SK-N-SH (cell line): ENCODE data around the gene AHDC1. TPM values are rescaled to one million over a fixed set of nuclear protein-coding genes. Genes with fewer than 3 reads are reported as not detected.

Experiments
- CTCF ChIA-PET: fragments of 300-600, 350-600 bp; formaldehyde crosslinking; extraction: SDS; loops from one replicate; lab custom pipeline; 2021; lab: Yijun Ruan, JAX
- POLR2A ChIA-PET: fragments of 350-600 bp; sonication (Branson Sonifier 250); formaldehyde crosslinking; extraction: SDS; loops from one replicate; lab custom pipeline; 2020; ENCODE audit warnings: antibody characterized with exemption, inconsistent platforms; lab: Yijun Ruan, JAX
- DNase-seq: peaks from one replicate; pipeline ENCODE4 v3.0.0; 2012
- H2AFZ ChIP-seq: fragments of 200-600 bp; sonication (generic); 2 replicates; pipeline ENCODE4 v1.8.1; 2016; ENCODE audit warnings: antibody characterized with exemption, mild to moderate bottlenecking, low read depth
- H3F3A ChIP-seq: fragments of 200-600 bp; sonication (generic); replicated peaks from 2 replicates; pipeline ENCODE3; 2016; ENCODE audit warnings: antibody characterized with exemption, mild to moderate bottlenecking; ENCODE audit not compliant: insufficient read depth
- H3K27ac ChIP-seq, 2 experiments: fragments of 200-500 bp in 1 of 2; fragments of 200-600 bp in 1 of 2; sonication (Bioruptor generic) in 1 of 2; sonication (generic), shearing (Covaris generic) in 1 of 2; 2 replicates each; pipeline versions ENCODE4 v1.5.1 to v1.6.1; 2014 to 2016; ENCODE audit warnings: low read depth in 2 of 2, inconsistent platforms in 1 of 2, low read length in 1 of 2, mild to moderate bottlenecking in 1 of 2, mixed read lengths in 1 of 2
- H3K27me3 ChIP-seq: fragments of 200-600 bp; sonication (generic), shearing (Covaris generic); 2 replicates; pipeline ENCODE4 v1.6.1; 2016; ENCODE audit warnings: mixed run types; ENCODE audit not compliant: insufficient read depth
- H3K36me3 ChIP-seq, 2 experiments: fragments of 200-500 bp in 1 of 2; fragments of 200-600 bp in 1 of 2; sonication (Bioruptor generic) in 1 of 2; sonication (generic) in 1 of 2; replicated peaks in 1 of 2; 2 replicates each; pipeline versions ENCODE3 to v1.5.1; 2014 to 2016; ENCODE audit warnings: low read length in 1 of 2, mild to moderate bottlenecking in 1 of 2; ENCODE audit not compliant: insufficient read depth in 2 of 2, control insufficient read depth in 1 of 2
- H3K4me1 ChIP-seq, 2 experiments: fragments of 200-500 bp in 1 of 2; fragments of 200-600 bp in 1 of 2; sonication (Bioruptor generic) in 1 of 2; sonication (generic), shearing (Covaris generic) in 1 of 2; 2 replicates each; pipeline versions ENCODE4 v1.5.1 to v1.6.1; 2014 to 2016; ENCODE audit warnings: low read depth in 1 of 2, low read length in 1 of 2, mixed run types in 1 of 2; ENCODE audit not compliant: insufficient read depth in 2 of 2, control insufficient read depth in 1 of 2
- H3K4me2 ChIP-seq: fragments of 200-600 bp; sonication (generic), shearing (Covaris generic); 2 replicates; pipeline ENCODE4 v1.6.1; 2017; ENCODE audit warnings: mixed run types
- H3K4me3 ChIP-seq, 2 experiments: fragments of 200-500 bp in 1 of 2; fragments of 200-600 bp in 1 of 2; sonication (Bioruptor generic) in 1 of 2; sonication (generic), shearing (Covaris generic) in 1 of 2; 2 replicates each; pipeline versions ENCODE4 v1.5.1 to v1.8.1; 2014 to 2016; ENCODE audit warnings: low read depth in 2 of 2, inconsistent platforms in 1 of 2, low read length in 1 of 2, mild to moderate bottlenecking in 1 of 2, mixed read lengths in 1 of 2, moderate library complexity in 1 of 2
- H3K79me2 ChIP-seq: fragments of 200-600 bp; sonication (generic); 2 replicates; pipeline ENCODE4 v1.8.1; 2017; ENCODE audit warnings: mild to moderate bottlenecking; ENCODE audit not compliant: insufficient read depth
- H3K9ac ChIP-seq: fragments of 200-600 bp; sonication (generic); 2 replicates; pipeline ENCODE4 v1.6.1; 2017; ENCODE audit warnings: mixed run types
- H3K9me2 ChIP-seq: fragments of 200-600 bp; sonication (generic); 2 replicates; pipeline ENCODE4 v1.6.1; 2017; ENCODE audit warnings: mixed run types
- H3K9me3 ChIP-seq: fragments of 200-600 bp; sonication (generic); 2 replicates; pipeline ENCODE4 v1.6.1; 2017; ENCODE audit warnings: mixed run types, mild to moderate bottlenecking, moderate library complexity
- H4K20me1 ChIP-seq: fragments of 200-600 bp; sonication (generic); 2 replicates; pipeline ENCODE4 v1.6.1; 2017; ENCODE audit warnings: mild to moderate bottlenecking, mixed run types; ENCODE audit not compliant: insufficient read depth
- EZH2phosphoT487 ChIP-seq: fragments of 200-600 bp; sonication (generic); IDR thresholded peaks from 2 replicates; pipeline ENCODE4 v1.6.1; 2017; ENCODE audit warnings: low read depth, mixed run types, mild to moderate bottlenecking, antibody characterized with exemption, moderate library complexity, borderline replicate concordance
- FOSL2 ChIP-seq: IDR thresholded peaks from 2 replicates; pipeline ENCODE4 v1.4.0; 2012; ENCODE audit warnings: low read depth, mild to moderate bottlenecking, moderate library complexity, borderline replicate concordance
- FOXJ3 ChIP-seq: sonication (generic); formaldehyde crosslinking; IDR thresholded peaks from 2 replicates; pipeline ENCODE4 v1.5.1; 2020; ENCODE audit warnings: mild to moderate bottlenecking, missing genetic modification reagents
- IRF3 ChIP-seq: fragments of 150-350 bp; IDR thresholded peaks from 2 replicates; pipeline ENCODE4 v1.6.1; 2016; ENCODE audit warnings: mild to moderate bottlenecking, low read depth, low read length
- MEF2A ChIP-seq: IDR thresholded peaks from 2 replicates; pipeline ENCODE4 v1.4.0; 2012; ENCODE audit warnings: low read depth, borderline replicate concordance
- MXI1 ChIP-seq: IDR thresholded peaks from 2 replicates; pipeline ENCODE4 v1.6.1; 2012; ENCODE audit warnings: mild to moderate bottlenecking, low read depth, low read length, improper control_type of control experiment
- NRF1 ChIP-seq: IDR thresholded peaks from 2 replicates; pipeline ENCODE4 v1.6.1; 2012; ENCODE audit warnings: low read depth, mild to moderate bottlenecking, low read length
- REST ChIP-seq: IDR thresholded peaks from 2 replicates; pipeline ENCODE4 v1.6.1; 2012; ENCODE audit warnings: mild to moderate bottlenecking, low read depth, low read length, moderate library complexity
- RFX5 ChIP-seq: IDR thresholded peaks from 2 replicates; pipeline ENCODE4 v1.6.1; 2012; ENCODE audit warnings: mild to moderate bottlenecking, improper control_type of control experiment, low read length
- SIN3A ChIP-seq: IDR thresholded peaks from 2 replicates; pipeline ENCODE4 v1.6.1; 2012; ENCODE audit warnings: low read depth, mild to moderate bottlenecking, low read length, moderate library complexity, borderline replicate concordance
- USF2 ChIP-seq: fragments of 150-350 bp; IDR thresholded peaks from 2 replicates; pipeline ENCODE4 v1.6.1; 2017; ENCODE audit warnings: antibody characterized with exemption, low read length, low read depth, borderline replicate concordance
- WGBS: methylation state at CpG from one replicate; pipeline ENCODE4 v1.1.6; 2017; ENCODE audit warnings: low lambda C conversion rate; 5-methylcytosine and 5-hydroxymethylcytosine counted together
- polyA plus RNA-seq, 3 experiments: library from polyadenylated mRNA; depleted of rRNA; stranded (reverse); fragments of >200 nt; gene quantifications; 2 replicates each; pipeline ENCODE4 v1.2.3, GENCODE V29; 2012
- TF ChIP-seq, protein P1 (sequence below): IDR thresholded peaks from 2 replicates; pipeline ENCODE4 v1.4.0; 2012; ENCODE audit warnings: low read depth, borderline replicate concordance
- TF ChIP-seq, protein P2 (sequence below): IDR thresholded peaks from 2 replicates; pipeline ENCODE4; 2012

The AHDC1 gene
- polyA plus RNA-seq, 1 of the 3 experiments (the other 2 are of a cell fraction), result 8.5 TPM

- TF ChIP-seq IRF3 (no peak), MXI1 (no peak), FOSL2 (no peak)
These were observed 22.1 kb downstream of the AHDC1 start (continued) for GRCh38 chr1:27581823-27582243.

GRCh38 chr1:27577504-27578188, 26.3 kb downstream of the AHDC1 start:
- Histone ChIP-seq H3K4me2 (no peak overlapping the region), H2AFZ (no peak overlapping the region), H3K36me3 (no peaks in the 10 kb centered on the region), H3K79me2 (peaks cover 71% of the 10 kb centered on the region; the same call in 1 of the 2 replicates), H3K27me3 (no peaks in the 10 kb centered on the region), H3K9me3 (no peaks in the 10 kb centered on the region), H3K4me3 (no peak overlapping the region), H3K27ac (peak overlapping the region in 1 of 2 experiments; percentile 25; a peak in 2 of 4 replicates), H3K9ac (no peak overlapping the region), H3K4me1 (peaks cover 35 to 39% of the 10 kb centered on the region in 2 experiments; a peak in 2 of 4 replicates), H3K9me2 (no peaks in the 10 kb centered on the region), H3F3A (peaks cover 6% of the 10 kb centered on the region), H4K20me1 (peaks cover 57% of the 10 kb centered on the region)
- POLR2A ChIA-PET, result no interaction called here
- CTCF ChIA-PET, result interaction anchor here (1.4 to 11.9 kb wide), 5 partner anchors 9 to 182 kb away, joined by 4 to 131 read pairs (median 6); no protein-coding TSS in a partner anchor
- no peak for TF ChIP-seq USF2
- TF ChIP-seq, protein P1, sequence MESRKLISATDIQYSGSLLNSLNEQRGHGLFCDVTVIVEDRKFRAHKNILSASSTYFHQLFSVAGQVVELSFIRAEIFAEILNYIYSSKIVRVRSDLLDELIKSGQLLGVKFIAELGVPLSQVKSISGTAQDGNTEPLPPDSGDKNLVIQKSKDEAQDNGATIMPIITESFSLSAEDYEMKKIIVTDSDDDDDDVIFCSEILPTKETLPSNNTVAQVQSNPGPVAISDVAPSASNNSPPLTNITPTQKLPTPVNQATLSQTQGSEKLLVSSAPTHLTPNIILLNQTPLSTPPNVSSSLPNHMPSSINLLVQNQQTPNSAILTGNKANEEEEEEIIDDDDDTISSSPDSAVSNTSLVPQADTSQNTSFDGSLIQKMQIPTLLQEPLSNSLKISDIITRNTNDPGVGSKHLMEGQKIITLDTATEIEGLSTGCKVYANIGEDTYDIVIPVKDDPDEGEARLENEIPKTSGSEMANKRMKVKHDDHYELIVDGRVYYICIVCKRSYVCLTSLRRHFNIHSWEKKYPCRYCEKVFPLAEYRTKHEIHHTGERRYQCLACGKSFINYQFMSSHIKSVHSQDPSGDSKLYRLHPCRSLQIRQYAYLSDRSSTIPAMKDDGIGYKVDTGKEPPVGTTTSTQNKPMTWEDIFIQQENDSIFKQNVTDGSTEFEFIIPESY, result no peak
- TF ChIP-seq EZH2phosphoT487, result no peak
- TF ChIP-seq SIN3A, result no peak
- no peak for TF ChIP-seq RFX5
- TF ChIP-seq REST, result no peak
- TF ChIP-seq, protein P2, sequence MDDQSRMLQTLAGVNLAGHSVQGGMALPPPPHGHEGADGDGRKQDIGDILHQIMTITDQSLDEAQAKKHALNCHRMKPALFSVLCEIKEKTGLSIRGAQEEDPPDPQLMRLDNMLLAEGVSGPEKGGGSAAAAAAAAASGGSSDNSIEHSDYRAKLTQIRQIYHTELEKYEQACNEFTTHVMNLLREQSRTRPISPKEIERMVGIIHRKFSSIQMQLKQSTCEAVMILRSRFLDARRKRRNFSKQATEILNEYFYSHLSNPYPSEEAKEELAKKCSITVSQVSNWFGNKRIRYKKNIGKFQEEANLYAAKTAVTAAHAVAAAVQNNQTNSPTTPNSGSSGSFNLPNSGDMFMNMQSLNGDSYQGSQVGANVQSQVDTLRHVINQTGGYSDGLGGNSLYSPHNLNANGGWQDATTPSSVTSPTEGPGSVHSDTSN, result no peak
- TF ChIP-seq MEF2A, result no peak
- TF ChIP-seq FOXJ3 (CRISPR knock-in tag), result no peak
- no peak for TF ChIP-seq MXI1
- no peak for TF ChIP-seq NRF1
- DNase-seq, result no peak
- WGBS, result 100% methylated on average over 1 of the region's 4 CpGs
